GM19025 (cell line): ENCODE data around the gene CDC14B.

Experiments
- ATAC-seq: cut with Tn5 transposase; IDR thresholded peaks from one replicate; pipeline ENCODE4 v1.9.1; 2021; ENCODE audit warnings: mild to moderate bottlenecking, low read depth, moderate library complexity; ENCODE audit not compliant: unreplicated experiment

Gene CDC14B

DNA sequence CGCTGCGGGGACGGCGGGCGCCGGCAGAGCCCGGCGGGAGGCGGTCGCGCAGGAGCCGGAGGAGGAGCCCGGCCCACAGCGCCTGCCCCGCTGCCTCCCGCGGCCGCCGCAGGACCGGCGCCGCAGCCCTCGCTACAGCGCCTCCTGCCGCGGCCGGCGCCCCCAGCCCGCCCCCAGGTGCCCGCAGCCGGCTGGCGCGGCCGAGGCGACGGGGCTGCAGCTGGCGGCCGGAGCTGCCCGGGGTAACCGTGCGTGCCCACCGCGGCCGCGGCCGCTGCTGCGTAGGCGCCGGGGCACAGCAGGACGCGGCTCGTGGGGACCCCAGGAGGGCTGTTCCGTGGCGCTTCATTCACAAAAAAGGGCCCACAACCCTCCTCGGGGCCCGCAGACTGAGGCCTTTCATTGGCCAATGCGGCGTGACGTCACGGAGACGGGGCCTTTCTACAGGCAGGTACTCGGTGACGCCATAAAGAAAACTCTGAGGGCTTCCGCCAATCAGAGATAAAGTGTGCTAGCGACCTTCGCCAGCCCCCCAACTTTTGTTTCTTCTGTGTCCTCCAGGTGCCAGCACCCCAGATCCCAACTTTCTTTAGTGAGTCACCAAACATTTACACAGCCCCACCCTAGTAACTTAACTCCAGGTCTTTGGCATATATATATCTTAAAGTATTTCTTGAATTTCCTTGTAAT is at the start of gene CDC14B:
CDC14B (minus strand) TSS at position 353 of the 690 bp plus-strand sequence. CDS start 465 bp downstream, outside the sequence.
- ATAC-seq: no peak

DNA sequence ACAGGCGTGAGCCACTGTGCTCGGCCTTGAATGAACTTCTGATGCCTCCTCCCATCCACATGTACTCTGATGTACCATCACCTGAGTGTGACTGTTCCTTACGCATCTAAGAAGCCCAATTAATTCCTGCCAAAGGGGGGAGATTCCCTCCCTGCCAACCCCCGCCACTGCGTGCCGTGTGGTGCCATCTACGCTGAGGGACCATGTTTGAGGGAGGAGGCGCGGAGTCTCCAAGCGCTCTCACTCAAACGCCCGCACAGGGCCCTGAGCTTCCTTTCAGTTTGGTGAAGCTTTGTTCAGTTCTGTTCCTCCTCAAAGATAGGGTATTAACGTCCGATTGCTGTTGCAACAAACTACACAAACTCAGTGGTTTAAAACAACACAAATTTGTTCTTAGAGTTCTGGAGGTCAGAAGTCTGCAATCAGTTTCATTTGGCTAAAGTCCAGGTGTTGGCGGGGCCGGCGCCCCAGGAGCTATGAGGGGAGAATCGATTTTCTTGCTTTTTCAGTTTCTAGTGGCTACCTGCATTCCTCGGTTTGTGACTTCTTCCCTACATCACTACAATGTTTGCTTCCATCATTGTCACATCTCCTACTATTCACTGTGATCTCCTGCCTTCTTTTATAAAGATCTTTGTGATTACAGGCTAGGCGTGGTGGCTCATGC is 49.4 kb upstream of the CDC14B start:
- no peak for ATAC-seq

DNA sequence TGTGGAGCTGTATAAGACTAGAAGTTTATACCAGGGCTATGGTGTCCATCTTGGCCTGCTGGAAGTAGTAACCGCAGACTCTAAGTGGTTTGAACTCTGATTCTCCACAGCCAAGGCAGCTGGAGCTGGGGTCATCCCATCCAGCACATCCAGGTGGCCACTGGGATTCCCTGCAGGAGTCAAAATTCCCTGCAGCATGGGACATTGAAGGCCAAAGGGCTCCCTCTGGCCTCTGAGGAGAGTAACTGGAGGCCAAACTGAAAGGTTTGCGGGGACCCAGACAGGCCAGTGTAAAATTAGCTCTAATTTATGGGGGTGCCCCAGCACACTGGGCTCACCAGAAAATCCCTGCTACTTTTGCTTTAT is 47.7 kb upstream of the CDC14B start:
- ATAC-seq: no peak

DNA sequence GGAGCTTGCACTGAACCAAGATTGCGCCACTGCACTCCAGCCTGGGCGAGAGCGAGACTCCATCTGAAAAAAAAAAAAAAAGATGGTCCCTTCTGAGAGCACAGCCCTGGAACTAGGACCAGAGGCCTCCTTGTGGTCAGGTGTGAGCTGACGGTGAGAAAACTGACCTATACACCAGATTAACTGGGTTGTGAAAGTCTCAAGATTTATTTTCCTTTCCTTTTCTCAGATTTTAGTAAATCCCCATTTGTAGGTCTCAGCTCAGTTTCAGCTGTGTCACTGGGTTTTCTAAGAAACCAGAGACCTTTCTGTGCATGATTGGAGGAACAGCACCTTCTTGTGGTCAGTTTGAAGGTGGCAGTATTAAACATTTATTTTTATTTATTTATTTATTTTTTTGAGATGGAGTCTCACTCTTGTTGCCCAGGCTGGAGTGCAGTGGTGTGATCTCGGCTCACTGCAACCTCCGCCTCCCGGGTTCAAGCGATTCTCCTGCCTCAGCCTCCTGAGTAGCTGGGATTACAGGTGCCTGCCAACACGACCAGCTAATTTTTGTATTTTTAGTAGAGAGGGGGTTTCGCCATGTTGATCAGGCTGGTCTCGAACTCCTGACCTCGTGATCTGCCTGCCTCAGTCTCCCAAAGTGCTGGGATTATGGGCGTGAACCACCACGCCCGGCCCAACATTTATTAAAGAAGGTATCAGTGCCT is 47.2 kb upstream of the CDC14B start:
- ATAC-seq: peak; percentile 57

DNA sequence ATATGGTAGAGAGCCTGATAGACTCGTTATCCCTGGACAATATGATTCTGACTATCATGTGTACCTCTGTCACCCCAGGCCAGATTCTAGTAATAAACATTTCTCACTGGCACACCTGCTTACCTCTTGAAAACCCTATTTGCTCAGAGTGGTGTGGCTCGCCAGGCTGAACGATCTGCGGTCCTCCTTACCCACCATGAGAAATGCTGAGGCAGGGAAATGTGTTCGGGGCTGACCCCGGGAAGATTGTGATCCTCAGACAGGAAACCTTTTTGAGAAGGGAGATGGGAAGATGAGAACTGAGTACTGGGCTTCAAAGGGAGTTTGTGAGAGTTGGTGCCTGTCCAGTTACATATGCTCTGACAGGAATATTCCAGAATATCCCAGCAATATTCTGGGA is 46.1 kb upstream of the CDC14B start:
- no peak for ATAC-seq

DNA sequence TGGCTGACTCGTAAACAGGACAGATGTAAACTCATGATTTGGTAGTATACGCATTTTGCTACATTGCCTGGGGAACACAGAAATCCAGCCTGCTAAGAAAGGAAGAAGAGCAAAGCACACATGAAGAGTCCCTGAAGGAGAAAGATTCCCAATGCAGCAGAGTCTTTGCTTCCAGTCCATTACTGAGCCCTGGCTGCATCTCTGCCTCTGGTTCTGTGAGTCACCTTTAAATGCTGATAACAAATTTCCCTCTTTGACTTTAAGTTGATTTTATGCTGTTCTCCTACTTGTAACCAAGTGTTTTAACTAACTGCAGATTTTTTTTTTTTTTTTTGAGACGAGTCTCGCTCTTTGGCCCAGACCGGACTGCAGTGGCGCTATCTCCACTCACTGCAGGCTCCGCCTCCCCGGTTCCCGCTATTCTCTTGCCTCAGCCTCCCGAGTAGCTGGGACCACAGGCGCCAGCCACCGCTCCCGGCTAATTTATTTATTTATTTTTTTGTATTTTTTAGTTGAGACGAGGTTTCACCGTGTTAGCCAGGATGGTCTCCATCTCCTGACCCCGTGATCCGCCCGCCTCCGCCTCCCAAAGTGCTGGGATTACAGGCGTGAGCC is 44.0 kb upstream of the CDC14B start:
- no peak for ATAC-seq

DNA sequence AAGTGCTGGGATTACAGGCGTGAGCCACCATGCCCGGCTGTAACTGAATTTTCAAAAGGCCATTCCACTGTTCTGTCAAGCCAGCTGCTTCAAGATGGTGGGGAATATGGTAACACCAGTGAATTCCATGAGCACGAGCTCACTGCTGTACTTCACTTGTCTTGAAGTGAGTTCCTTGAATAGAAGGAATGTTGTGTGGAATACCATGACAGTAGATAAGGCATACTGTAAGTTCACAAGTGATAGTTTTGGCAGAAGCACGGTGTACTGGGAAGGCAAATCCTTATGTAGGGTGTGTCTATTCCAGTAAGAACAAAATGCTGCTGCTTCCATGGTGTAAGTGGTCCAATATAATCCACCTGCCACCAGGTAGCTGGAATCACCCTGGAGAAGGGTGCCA is 42.1 kb upstream of the CDC14B start:
- ATAC-seq: no peak

DNA sequence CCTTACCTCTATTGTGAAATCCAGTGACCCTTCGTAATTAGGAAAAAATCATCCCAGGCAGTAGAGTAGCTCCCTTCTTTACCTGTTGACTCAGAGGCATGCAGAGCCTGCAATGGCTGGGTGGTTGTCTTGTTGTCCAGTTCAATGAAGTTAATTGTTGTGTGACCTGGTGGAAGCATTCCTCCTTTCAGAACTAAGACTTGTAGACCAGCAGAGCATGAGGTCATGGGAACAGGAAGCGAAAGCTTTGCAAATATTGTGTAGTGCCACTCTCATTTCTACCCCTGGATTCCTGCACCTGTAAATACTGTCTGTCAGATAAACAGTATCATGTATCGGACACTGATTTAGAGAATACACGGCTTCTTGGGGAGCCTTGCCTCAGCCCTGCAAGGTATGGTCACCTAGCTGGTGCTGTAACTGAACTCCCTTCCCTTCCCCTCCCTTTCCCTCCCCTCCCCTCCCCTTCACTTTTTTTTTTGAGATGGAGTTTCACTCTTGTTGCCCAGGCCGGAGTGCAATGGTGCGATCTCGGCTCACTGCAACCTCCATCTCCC is 41.1 kb upstream of the CDC14B start:
- no peak for ATAC-seq

DNA sequence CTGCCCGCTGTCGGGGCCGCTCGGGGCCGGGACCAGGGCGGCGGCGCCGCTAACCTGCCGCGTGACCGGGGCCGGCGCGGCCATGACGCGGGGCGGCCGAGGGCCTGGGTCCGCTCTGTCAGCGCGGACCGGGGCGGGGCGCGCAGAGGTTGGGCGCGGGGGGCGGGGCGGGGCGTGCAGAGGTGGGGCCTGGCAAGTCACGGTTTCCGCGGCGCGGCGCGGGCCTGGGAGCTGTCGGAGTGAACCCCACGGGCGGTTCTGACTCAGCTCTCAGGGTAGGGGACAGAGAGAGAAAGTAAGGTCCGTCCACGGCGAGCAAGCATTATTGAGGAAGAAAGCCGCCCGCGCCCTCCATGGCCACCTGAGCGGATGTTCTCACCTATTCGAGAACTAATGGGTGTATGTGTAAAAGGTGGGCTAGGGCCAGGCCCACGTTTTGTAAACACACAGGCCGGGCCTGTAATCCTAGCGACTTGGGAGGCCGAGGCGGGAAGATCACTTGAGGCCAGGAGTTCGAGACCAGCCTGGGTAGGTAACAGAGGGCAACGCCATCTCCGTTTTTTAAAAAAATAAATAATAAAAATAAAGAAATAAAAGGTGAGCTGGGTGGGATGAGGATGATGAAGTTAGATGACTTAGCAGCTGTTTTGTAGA is 35.7 kb upstream of the CDC14B start, which contains the start of gene PRXL2C:
PRXL2C (minus strand) TSS at position 120 of the 654 bp plus-strand sequence; CDS start at position 84, 36 bp downstream.
- ATAC-seq: peak; percentile 78

DNA sequence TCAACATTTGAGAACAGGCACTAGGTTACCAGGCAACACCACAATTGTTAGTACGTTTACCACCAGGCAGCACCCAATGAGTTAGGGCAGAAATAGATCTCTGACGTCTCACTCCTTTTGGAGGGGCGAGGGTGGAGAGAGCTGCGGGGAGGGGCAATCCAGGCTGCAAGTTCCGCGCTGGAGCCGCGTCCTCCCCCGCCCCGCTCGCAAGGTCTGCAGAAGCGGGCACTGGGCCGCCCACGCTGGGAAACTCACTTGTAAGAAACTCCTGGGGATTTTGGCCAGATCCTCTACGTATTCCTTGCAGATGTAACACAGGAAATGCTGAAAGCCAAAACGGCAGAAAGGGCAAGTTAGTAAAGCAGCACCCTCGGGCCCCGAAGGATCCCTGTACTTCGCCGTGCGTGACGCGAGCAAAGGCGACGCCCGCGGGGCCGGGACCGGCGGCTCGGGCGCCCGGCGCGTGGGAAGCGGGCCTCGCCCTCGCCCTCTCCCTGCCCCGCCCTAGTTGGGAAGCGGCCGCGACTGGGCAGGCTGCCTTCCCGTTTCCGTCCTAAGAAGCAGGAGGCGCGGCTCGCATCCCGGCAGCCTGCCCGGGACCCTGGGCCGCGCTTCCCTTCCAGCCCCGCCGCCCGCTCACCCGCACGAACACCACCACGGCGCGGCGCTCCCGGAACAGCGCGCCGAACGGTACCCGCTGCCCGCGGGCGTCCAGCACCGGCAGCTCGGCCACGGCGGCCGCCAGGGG is 35.0 kb upstream of the CDC14B start:
- ATAC-seq: peak; percentile 48

DNA sequence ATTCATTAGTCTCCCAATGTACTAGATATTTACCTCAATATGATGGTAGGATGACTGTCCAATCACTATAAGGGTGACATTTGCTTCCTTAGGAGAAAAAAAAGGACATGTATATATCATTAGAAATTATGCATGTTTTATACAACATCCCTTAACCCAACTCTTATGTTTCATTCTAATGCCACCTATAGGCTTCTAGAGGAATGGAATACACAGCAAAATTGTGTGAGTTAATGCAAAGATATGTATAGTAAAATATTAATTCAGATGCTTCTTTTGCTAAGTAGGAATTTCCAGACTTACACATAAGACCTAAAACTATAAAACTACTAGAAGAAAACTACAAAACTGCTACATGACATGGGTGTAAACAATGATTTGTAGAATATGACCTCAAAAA is 32.0 kb upstream of the CDC14B start:
- ATAC-seq: no peak

DNA sequence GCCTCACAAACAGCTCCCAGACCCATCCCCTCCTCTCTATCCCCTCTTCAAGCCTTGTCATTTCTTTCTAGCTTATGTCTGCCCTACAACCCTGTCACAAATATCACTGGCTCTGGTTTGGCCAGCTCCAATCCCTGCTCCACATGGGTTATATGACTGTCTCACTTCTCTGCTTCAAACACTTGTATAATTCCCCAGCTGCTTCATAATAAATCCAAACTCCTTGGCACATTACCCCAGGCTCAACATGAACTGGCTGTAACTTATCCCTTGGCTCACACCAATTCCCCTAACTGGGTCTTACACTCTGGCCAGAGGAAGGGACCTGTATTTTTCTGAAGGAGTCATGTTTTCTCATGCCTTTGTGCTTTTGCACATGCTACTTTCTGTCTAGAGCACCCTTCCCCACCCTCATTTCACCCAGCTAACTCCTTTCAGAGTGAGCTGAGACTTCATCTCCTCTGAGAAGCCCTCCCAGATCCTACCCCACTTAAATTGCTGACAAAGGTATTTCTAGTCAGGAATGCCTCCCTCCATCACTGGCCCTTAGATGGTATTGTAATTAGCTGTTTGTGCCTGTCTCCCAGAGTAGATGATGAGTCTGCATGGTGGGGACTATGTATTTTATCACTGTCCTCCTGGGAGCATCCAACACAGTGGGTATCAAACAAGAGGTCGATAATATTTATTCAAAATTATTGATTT is 30.1 kb upstream of the CDC14B start:
- ATAC-seq: no peak

DNA sequence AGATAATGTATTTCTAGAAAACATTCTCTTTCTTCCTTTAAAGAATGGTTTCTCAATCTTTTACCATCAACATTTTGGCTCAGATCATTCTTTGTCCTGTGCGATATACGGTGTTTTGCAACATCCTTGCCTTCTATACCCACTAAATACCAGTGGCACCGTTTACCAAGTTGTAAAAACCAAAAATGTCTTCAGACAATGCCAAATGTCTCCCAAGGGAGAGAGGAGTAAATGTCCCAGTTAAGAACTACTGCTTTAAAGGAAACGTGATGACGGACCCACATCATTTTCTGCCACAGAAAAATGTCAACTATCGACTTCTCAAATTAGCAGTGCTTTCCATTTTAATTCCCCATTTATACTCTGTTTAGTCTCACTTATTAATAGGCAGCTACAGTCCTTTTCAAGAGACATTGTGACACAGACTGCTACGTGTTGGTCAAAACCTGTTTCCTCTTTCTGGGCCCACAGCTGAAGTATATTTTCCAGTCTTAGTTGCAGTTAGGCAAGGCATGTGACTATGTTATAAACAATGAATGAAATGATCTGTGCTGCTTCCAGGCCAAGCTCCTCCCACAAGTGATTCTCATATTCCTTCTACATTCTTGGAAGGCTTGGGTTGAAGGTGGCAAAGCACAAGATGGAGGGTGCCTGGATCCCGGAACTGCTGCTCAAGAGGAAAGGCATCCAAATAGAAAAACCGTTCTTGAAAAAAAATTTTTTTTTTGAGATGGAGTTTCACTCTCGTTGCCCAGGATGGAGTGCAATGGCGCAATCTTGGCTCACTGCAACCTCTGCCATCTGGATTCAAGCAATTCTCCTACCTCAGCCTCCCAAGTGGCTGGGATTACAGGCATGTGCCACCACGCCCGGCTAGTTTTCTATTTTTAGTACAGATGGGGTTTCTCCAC is 26.7 kb upstream of the CDC14B start:
- no peak for ATAC-seq

DNA sequence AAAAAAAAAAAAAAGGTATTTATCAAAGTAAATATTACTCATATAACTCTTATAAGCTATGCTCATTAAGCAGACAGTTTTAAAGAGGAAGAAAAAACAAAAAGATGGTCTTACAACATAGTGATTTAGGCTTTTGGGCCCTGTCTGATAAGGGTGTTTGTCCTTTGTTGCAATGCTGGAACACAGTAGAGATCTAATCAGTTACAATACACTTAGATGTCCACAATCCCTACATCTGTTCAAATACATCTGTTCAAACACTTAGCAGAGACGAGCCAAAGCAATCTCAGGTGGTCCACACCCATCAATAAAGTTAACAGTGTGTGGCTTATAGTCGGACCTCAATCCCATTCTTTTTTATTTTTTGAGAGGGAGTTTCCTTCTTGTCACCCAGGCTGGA is 24.5 kb upstream of the CDC14B start:
- no peak for ATAC-seq

DNA sequence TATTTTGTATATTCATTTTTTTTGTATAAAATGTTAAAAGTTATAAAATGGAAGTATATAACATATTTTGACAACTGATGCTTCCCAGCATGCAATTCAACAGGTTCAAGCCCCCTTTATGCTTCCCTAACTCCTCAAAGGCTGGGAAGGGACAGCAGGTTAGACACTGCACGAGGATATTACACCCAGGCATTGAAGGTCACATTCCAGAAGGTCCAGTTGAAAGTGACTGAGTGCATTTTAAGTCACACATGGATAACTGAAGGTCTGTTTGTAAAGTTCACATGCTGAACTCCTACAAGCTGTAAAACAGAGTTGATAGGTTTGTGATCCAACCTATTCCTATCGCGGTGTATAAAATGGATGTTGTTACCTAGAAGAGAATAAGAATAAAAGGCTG is 21.9 kb upstream of the CDC14B start:
- no peak for ATAC-seq

DNA sequence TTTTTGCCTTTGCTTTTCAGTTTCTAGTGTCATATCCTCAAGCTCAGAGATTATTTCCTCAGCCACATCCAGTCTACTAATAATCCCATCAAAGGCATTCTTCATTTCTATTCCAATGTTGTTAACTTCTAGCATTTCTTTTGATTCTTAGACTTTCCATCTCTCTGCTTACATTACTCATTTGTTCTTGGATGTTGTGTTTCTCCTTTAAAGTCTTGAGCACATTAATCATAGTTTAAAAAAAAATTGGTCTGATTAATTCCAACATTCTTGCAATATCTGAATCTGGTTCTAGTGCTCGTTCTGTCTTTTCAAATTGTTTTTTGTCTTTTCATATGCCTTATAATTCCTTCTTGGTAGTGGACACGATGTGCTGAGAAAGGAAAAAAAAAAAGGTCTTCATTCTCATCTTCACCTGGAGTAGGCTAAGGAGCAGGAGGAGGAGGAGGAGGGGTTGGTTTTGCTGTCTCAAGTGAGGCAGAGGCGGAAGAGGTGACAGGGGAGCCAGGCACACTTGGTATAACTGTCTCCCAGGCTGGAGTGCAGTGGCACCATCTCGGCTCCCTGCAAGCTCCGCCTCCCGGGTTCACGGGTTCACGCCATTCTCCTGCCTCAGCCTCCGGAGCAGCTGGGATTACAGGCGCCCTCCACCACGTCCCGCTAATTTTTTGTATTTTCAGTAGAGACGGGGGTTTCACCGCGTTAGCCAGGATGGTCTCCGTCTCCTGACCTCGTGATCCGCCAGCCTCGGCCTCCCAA is 19.1 kb upstream of the CDC14B start:
- ATAC-seq: no peak

DNA sequence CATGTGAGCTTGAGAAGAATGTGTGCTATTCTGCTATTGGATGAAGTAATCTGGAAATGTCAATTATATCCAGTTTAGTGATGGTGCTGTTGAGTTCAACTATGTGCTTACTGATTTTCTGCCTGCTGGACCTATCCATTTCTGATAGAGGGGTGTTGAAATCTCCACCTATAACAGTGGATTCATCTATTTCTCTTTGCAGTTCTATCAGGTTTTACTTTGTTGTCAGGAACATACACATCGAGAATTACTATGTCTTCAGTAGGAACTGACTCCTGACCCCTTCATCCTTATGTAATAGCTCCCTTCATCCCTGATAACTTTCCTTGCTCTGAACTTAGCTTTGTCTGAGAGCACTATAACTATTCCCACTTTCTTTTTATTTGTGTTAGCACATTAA is 16.7 kb upstream of the CDC14B start:
- no peak for ATAC-seq
